Keratinocyte (primary cell): ENCODE measurements around the gene OSBPL10.

Experiments used
- EZH2 ChIP-seq: IDR thresholded peaks from one replicate; pipeline ENCODE4 v1.6.1; 2012; ENCODE audit warnings: inconsistent platforms, mild to moderate bottlenecking, low read length, moderate library complexity
- TF ChIP-seq, protein P1 (sequence below), 3 experiments: IDR thresholded peaks in 1 of 3; conservative IDR thresholded peaks in 1 of 3; optimal IDR thresholded peaks in 1 of 3; 2 replicates in 2 of 3; 3 replicates in 1 of 3; pipeline versions ENCODE3 to v1.5.1; 2011; ENCODE audit warnings: low read length in 3 of 3, mild to moderate bottlenecking in 3 of 3, moderate library complexity in 2 of 3, control low read depth in 1 of 3, inconsistent platforms in 1 of 3; ENCODE audit not compliant: insufficient read depth in 2 of 3; ENCODE audit errors: extremely low read depth in 1 of 3

DNA sequence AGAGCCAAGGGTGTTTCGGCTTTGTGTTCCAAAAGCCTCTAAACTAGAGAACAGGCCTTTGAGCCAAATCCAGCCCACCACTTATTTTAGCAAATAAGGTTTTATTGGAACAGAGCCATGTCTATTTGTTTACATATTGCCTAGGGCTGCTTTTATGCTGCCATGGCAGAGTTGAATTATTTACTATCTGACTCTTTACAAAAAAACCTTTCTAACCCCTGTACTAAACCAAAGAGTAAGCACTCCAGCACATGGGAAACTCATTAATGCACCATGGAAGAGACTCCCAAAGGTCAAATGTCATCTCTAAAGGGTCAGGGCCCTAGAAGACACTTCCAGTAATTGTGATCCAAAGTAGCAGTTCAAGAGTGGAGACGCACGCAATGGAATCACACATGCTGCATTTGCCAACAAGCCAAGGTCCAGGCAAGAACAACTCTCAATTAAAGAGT lies 22.3 kb downstream of the OSBPL10 start:
- TF ChIP-seq, protein P1, sequence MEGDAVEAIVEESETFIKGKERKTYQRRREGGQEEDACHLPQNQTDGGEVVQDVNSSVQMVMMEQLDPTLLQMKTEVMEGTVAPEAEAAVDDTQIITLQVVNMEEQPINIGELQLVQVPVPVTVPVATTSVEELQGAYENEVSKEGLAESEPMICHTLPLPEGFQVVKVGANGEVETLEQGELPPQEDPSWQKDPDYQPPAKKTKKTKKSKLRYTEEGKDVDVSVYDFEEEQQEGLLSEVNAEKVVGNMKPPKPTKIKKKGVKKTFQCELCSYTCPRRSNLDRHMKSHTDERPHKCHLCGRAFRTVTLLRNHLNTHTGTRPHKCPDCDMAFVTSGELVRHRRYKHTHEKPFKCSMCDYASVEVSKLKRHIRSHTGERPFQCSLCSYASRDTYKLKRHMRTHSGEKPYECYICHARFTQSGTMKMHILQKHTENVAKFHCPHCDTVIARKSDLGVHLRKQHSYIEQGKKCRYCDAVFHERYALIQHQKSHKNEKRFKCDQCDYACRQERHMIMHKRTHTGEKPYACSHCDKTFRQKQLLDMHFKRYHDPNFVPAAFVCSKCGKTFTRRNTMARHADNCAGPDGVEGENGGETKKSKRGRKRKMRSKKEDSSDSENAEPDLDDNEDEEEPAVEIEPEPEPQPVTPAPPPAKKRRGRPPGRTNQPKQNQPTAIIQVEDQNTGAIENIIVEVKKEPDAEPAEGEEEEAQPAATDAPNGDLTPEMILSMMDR (optimal IDR thresholded peaks at IDR 0.05 in 1 of 3, IDR thresholded peaks at IDR 0.05 in 1 of 3, conservative IDR thresholded peaks at IDR 0.05 in 1 of 3; ENCODE audit: extremely low read depth in 1 of 3, insufficient read depth in 2 of 3, low read length in 3 of 3) = no peak
- TF ChIP-seq EZH2 = no peak
